Measurements from ENCODE around the gene WFDC10B.
"Not testable (repeated sequence)": the region's sequence is repeated elsewhere in the genome, so short reads cannot be mapped to it uniquely, and the experiment has no call there.

The WFDC10B gene

DNA sequence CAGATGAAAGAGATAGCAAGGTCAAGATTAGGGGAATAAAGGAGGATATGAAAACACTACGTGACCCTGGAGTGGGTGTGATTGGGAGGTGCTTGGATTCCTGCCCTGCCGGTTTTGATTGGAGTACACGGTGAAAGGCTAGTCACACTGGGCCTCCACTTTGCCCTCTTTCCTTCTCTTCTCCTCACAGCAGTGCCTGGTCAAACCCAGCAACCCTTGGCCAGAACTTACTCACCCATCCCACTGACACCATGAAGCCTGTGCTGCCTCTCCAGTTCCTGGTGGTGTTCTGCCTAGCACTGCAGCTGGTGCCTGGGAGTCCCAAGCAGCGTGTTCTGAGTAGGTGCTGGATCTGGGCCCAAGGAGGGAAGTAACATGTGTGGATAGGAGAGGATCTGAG, 2.9 kb downstream of the WFDC10B start, which contains the start of gene WFDC13:
WFDC13 (plus strand) TSS at position 166 of the 400 bp plus-strand sequence; CDS start at position 252, 86 bp downstream.
- Histone ChIP-seq H3K27ac (replicated peaks) (no peak within 1 kb of the TSS), H3K4me3 (replicated peaks; ENCODE audit: insufficient read depth, low read length) (no peak within 1 kb of the TSS)
- TF ChIP-seq SPI1 (IDR thresholded peaks at IDR 0.05; ENCODE audit: borderline replicate concordance, low read depth) (no peak), GABPA (IDR thresholded peaks at IDR 0.05; ENCODE audit: low read depth) (no peak), POLR2AphosphoS5 (IDR thresholded peaks at IDR 0.05; ENCODE audit: low read depth) (no peak)
- TF ChIP-seq, protein P1, sequence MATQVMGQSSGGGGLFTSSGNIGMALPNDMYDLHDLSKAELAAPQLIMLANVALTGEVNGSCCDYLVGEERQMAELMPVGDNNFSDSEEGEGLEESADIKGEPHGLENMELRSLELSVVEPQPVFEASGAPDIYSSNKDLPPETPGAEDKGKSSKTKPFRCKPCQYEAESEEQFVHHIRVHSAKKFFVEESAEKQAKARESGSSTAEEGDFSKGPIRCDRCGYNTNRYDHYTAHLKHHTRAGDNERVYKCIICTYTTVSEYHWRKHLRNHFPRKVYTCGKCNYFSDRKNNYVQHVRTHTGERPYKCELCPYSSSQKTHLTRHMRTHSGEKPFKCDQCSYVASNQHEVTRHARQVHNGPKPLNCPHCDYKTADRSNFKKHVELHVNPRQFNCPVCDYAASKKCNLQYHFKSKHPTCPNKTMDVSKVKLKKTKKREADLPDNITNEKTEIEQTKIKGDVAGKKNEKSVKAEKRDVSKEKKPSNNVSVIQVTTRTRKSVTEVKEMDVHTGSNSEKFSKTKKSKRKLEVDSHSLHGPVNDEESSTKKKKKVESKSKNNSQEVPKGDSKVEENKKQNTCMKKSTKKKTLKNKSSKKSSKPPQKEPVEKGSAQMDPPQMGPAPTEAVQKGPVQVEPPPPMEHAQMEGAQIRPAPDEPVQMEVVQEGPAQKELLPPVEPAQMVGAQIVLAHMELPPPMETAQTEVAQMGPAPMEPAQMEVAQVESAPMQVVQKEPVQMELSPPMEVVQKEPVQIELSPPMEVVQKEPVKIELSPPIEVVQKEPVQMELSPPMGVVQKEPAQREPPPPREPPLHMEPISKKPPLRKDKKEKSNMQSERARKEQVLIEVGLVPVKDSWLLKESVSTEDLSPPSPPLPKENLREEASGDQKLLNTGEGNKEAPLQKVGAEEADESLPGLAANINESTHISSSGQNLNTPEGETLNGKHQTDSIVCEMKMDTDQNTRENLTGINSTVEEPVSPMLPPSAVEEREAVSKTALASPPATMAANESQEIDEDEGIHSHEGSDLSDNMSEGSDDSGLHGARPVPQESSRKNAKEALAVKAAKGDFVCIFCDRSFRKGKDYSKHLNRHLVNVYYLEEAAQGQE (IDR thresholded peaks at IDR 0.05; ENCODE audit: insufficient replicate concordance, low read depth) = no peak
- TF ChIP-seq, protein P2, sequence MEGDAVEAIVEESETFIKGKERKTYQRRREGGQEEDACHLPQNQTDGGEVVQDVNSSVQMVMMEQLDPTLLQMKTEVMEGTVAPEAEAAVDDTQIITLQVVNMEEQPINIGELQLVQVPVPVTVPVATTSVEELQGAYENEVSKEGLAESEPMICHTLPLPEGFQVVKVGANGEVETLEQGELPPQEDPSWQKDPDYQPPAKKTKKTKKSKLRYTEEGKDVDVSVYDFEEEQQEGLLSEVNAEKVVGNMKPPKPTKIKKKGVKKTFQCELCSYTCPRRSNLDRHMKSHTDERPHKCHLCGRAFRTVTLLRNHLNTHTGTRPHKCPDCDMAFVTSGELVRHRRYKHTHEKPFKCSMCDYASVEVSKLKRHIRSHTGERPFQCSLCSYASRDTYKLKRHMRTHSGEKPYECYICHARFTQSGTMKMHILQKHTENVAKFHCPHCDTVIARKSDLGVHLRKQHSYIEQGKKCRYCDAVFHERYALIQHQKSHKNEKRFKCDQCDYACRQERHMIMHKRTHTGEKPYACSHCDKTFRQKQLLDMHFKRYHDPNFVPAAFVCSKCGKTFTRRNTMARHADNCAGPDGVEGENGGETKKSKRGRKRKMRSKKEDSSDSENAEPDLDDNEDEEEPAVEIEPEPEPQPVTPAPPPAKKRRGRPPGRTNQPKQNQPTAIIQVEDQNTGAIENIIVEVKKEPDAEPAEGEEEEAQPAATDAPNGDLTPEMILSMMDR (IDR thresholded peaks at IDR 0.05; ENCODE audit: insufficient read depth, low read length) = no peak

DNA sequence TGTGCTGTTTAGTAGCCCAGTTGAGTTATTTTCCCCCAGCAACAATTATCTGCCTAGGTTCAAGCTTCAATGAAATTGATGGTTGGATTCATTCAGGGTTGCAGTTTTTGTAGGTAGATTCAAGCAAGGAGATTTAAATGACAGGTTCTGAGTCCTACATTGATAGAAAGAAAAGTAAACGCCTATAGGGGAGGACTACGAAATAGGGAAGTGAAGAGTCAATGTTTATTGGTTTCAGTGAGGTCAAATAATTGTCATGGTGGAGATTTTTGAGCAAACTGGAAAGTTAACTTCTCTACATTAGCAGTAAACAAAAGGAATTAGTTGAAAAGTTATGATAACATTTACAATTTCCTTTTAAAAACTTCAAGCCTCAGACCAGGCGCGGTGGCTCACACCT, 3.7 kb downstream of the WFDC10B start:
- Histone ChIP-seq H3K27ac (replicated peaks) (no peak overlapping the region), H3K4me3 (replicated peaks; ENCODE audit: insufficient read depth, low read length) (no peak overlapping the region), H3K27me3 (ENCODE audit: insufficient read depth, poor library complexity, severe bottlenecking) (peaks cover 5% of the 10 kb centered on the region)
- TF ChIP-seq SPI1 (IDR thresholded peaks at IDR 0.05; ENCODE audit: borderline replicate concordance, low read depth) (peak; percentile 26; the same call in 1 of the 2 replicates), GABPA (IDR thresholded peaks at IDR 0.05; ENCODE audit: low read depth) (no peak)
- TF ChIP-seq, protein P2 (IDR thresholded peaks at IDR 0.05; ENCODE audit: insufficient read depth, low read length) = no peak
- no peak for DNase-seq (ENCODE audit: low read depth in 1 of 2, low spot score in 1 of 2)

More for the DNA sequence above, 2.9 kb downstream of the WFDC10B start, which contains the start of gene WFDC13:
- DNase-seq (ENCODE audit: low read depth in 1 of 2, low spot score in 1 of 2) = no peak
- H3K27me3 ChIP-seq (ENCODE audit: insufficient read depth, poor library complexity, severe bottlenecking) = peaks cover 5% of the 10 kb centered on the region

DNA sequence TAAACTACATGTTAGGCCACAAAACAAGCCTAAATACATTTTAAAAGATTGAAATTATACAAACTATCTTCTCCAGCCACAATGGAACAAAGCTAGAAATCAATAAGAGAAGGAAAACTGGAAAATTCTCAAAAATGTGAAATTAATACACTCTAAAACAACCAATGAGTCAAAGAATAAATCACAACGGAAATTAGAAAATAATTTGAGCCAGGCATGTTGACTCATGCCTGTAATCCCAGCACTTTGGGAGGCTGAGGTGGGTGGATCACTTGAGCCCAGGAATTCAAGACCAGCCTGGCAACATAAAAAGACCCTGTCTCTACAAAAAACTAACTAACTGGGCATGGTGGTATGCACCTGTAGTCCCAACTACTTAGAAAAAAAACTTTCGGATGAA, 9.3 kb downstream of the WFDC10B start:
- Histone ChIP-seq H3K27ac (replicated peaks) (no peak overlapping the region), H3K4me3 (replicated peaks; ENCODE audit: insufficient read depth, low read length) (no peak overlapping the region), H3K27me3 (ENCODE audit: insufficient read depth, poor library complexity, severe bottlenecking) (peaks cover 3% of the 10 kb centered on the region)
- DNase-seq (ENCODE audit: low read depth in 1 of 2, low spot score in 1 of 2) = no peak
- TF ChIP-seq SPI1 (IDR thresholded peaks at IDR 0.05; ENCODE audit: borderline replicate concordance, low read depth) (no peak), GABPA (IDR thresholded peaks at IDR 0.05; ENCODE audit: low read depth) (no peak), POLR2AphosphoS5 (IDR thresholded peaks at IDR 0.05; ENCODE audit: low read depth) (no peak)
- TF ChIP-seq, protein P2 (IDR thresholded peaks at IDR 0.05; ENCODE audit: insufficient read depth, low read length) = no peak
- TF ChIP-seq, protein P1 (IDR thresholded peaks at IDR 0.05; ENCODE audit: insufficient replicate concordance, low read depth) = no peak

DNA sequence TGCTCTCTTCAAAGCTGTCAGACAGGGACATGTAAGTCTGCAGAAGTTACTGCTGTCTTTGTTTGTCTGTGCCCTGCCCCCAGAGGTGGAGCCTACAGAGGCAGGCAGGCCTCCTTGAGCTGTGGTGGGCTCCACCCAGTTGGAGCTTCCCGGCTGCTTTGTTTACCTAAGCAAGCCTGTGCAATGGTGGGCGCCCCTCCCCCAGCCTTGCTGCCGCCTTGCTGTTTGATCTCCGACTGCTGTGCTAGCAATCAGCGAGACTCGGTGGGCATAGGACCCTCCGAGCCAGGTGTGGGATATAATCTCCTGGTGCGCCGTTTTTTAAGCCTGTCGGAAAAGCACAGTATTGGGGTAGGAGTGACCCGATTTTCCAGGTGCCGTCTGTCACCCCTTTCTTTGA, 11.5 kb downstream of the WFDC10B start:
- not testable (repeated sequence) for H3K27ac ChIP-seq (replicated peaks); H3K27me3 ChIP-seq (ENCODE audit: insufficient read depth, poor library complexity, severe bottlenecking); H3K4me3 ChIP-seq (replicated peaks; ENCODE audit: insufficient read depth, low read length); DNase-seq (ENCODE audit: low read depth in 1 of 2, low spot score in 1 of 2)

All from HL-60 (cell line).